Liver (tissue), 9 donors: ENCODE measurements around the gene CDKN2B-AS1. TPM values are rescaled to one million over a fixed set of nuclear protein-coding genes. Genes with fewer than 3 reads are reported as not detected.
A peak's percentile ranks its signal among the peaks of the same experiment; 100 is the strongest.

ENCODE experiments used
- DNase-seq: peaks from one replicate; pipeline ENCODE4 v3.0.0-alpha.2; 2017; ENCODE audit warnings: low spot score
- H3K27ac ChIP-seq, 2 donors: one replicate each; pipeline ENCODE4 v1.7.0; 2013; ENCODE audit warnings: inconsistent platforms in 2 of 2, low read length in 2 of 2, control low read depth in 1 of 2, low read depth in 1 of 2, mild to moderate bottlenecking in 1 of 2
- H3K27me3 ChIP-seq, 4 donors: one replicate each; pipeline versions ENCODE4 v1.6.1 to v1.7.0; 2013; ENCODE audit warnings: low read length in 3 of 4, inconsistent platforms in 1 of 4, mild to moderate bottlenecking in 1 of 4, moderate library complexity in 1 of 4; ENCODE audit not compliant: control insufficient read depth in 4 of 4, insufficient read depth in 4 of 4
- H3K36me3 ChIP-seq, 4 donors: one replicate each; pipeline versions ENCODE4 v1.6.1 to v1.7.0; 2013; ENCODE audit warnings: low read length in 3 of 4, mild to moderate bottlenecking in 3 of 4, low read depth in 1 of 4, moderate library complexity in 1 of 4; ENCODE audit not compliant: control insufficient read depth in 4 of 4, insufficient read depth in 3 of 4
- H3K4me1 ChIP-seq, 4 donors: one replicate each; pipeline versions ENCODE4 v1.6.1 to v1.7.0; 2013; ENCODE audit warnings: low read length in 3 of 4, mild to moderate bottlenecking in 3 of 4, moderate library complexity in 1 of 4; ENCODE audit not compliant: control insufficient read depth in 4 of 4, insufficient read depth in 4 of 4
- H3K4me3 ChIP-seq, 3 donors: one replicate each; pipeline versions ENCODE4 v1.6.1 to v1.7.0; 2013; ENCODE audit warnings: low read length in 3 of 3, control low read depth in 1 of 3, low read depth in 1 of 3, mild to moderate bottlenecking in 1 of 3
- H3K9ac ChIP-seq, 2 donors: one replicate each; pipeline ENCODE4 v1.7.0; 2013; ENCODE audit warnings: low read length in 2 of 2, mild to moderate bottlenecking in 2 of 2, moderate library complexity in 2 of 2, control low read depth in 1 of 2, low read depth in 1 of 2
- H3K9me3 ChIP-seq, 4 donors: one replicate each; pipeline versions ENCODE4 v1.6.1 to v1.7.0; 2013; ENCODE audit warnings: low read length in 3 of 4; ENCODE audit not compliant: control insufficient read depth in 4 of 4
- EGR1 ChIP-seq, 2 donors: IDR thresholded peaks; 2 replicates each; pipeline ENCODE4 v1.6.1; 2016 to 2018; ENCODE audit warnings: antibody characterized with exemption in 2 of 2, low read depth in 2 of 2
- FOXA1 ChIP-seq: IDR thresholded peaks from 2 replicates; pipeline ENCODE4 v1.6.1; 2016; ENCODE audit warnings: antibody characterized with exemption
- FOXA2 ChIP-seq: IDR thresholded peaks from 2 replicates; pipeline ENCODE4 v1.6.1; 2016; ENCODE audit warnings: antibody characterized with exemption
- GABPA ChIP-seq, 2 donors: IDR thresholded peaks in 1 of 2; conservative IDR thresholded peaks in 1 of 2; 2 replicates each; pipeline ENCODE4 v1.6.1; 2016; ENCODE audit warnings: antibody characterized with exemption in 2 of 2, mild to moderate bottlenecking in 1 of 2, moderate library complexity in 1 of 2
- HNF4A ChIP-seq, 2 donors: conservative IDR thresholded peaks; 2 replicates each; pipeline ENCODE4 v1.6.1; 2016; ENCODE audit warnings: antibody characterized with exemption in 2 of 2, mild to moderate bottlenecking in 2 of 2
- HNF4G ChIP-seq: IDR thresholded peaks from 2 replicates; pipeline ENCODE4 v1.6.1; 2016; ENCODE audit warnings: antibody characterized with exemption
- JUND ChIP-seq, 2 donors: IDR thresholded peaks; 2 replicates each; pipeline ENCODE4 v1.6.1; 2016; ENCODE audit warnings: antibody characterized with exemption in 2 of 2
- NR2F2 ChIP-seq: IDR thresholded peaks from 2 replicates; pipeline ENCODE4 v1.6.1; 2016; ENCODE audit warnings: antibody characterized with exemption
- RAD21 ChIP-seq, 2 donors: IDR thresholded peaks; 2 replicates each; pipeline ENCODE4 v1.6.1; 2016; ENCODE audit warnings: antibody characterized with exemption in 2 of 2, mild to moderate bottlenecking in 2 of 2
- RXRA ChIP-seq, 2 donors: IDR thresholded peaks; 2 replicates each; pipeline ENCODE4 v1.6.1; 2017 to 2018; ENCODE audit warnings: antibody characterized with exemption in 2 of 2, mild to moderate bottlenecking in 1 of 2
- TAF1 ChIP-seq: conservative IDR thresholded peaks from 2 replicates; pipeline ENCODE4 v1.6.1; 2016; ENCODE audit warnings: antibody characterized with exemption, mild to moderate bottlenecking
- YY1 ChIP-seq: IDR thresholded peaks from 2 replicates; pipeline ENCODE4 v1.6.1; 2016; ENCODE audit warnings: antibody characterized with exemption, mild to moderate bottlenecking
- WGBS: extraction: QIAGEN DNeasy Blood & Tissue Kit; methylation state at CpG from one replicate; pipeline ENCODE4 v1.1.7; 2013; 5-methylcytosine and 5-hydroxymethylcytosine counted together
- polyA plus RNA-seq, 2 donors: library from polyadenylated mRNA; stranded (reverse) in 1 of 2; unstranded in 1 of 2; fragments of 200-250 nt in 1 of 2; fragments of >200 nt in 1 of 2; fragmentation: Nextera tagmentation in 1 of 2; extraction: Ambion mirVana in 1 of 2; gene quantifications; one replicate each; pipeline versions ENCODE4 v1.2.1 to v1.2.3, GENCODE V29; 2013 to 2015
- total RNA-seq, 2 donors: library from RNA; depleted of rRNA; stranded (reverse); fragments of >200 nt; gene quantifications; one replicate each; pipeline ENCODE4 v1.2.3, GENCODE V29; 2014
- TF ChIP-seq, protein P1 (sequence below): IDR thresholded peaks from 2 replicates; pipeline ENCODE4 v1.6.1; 2016; ENCODE audit warnings: antibody characterized with exemption, mild to moderate bottlenecking
- TF ChIP-seq, protein P2 (sequence below): fragments of 150-350 bp; IDR thresholded peaks from 2 replicates; pipeline ENCODE4 v1.5.1; 2017; ENCODE audit warnings: improper control_type of control experiment, low read depth, low read length; ENCODE audit not compliant: missing input control
- TF ChIP-seq, protein P3 (sequence below): IDR thresholded peaks from 2 replicates; pipeline ENCODE4 v1.6.1; 2016; ENCODE audit warnings: antibody characterized with exemption
- TF ChIP-seq, protein P4 (sequence below): IDR thresholded peaks from 2 replicates; pipeline ENCODE4 v1.6.1; 2016; ENCODE audit warnings: antibody characterized with exemption
- donor health status: healthy.
- donor health status: healthy.
- donor health status: healthy.
- donor health status: healthy.
- donor health status: healthy.

CDKN2B-AS1 gene
- total and polyA plus RNA-seq, 4 donors = 0.08 to 0.42 TPM; not detected in 2

DNA sequence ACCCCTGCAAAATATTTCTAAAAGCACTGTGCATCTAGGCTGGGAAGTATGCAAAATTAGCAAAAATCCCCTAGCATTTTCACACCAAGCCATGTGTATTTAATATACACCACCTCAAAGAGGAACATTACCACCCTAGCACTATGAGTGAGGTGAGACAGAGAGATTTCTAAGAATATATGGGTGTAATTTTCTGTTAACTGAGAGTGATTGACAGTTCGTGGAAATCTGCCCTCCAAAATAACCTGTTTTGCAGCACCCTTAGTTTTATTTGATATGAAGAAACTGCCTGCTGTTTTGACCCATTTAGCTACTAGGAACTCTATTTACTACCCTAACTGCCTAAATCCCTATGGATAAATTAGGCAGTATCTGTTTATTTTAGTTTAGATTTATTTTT, 78.8 kb downstream of the CDKN2B-AS1 start:
- no peak overlapping the region for H3K9ac ChIP-seq
- H3K27me3 ChIP-seq = no peaks in the 10 kb centered on the region
- no peaks in the 10 kb centered on the region for H3K4me1 ChIP-seq
- TF ChIP-seq HNF4G (no peak), YY1 (no peak), RXRA (IDR thresholded peaks at IDR 0.05) (no peak), FOXA2 (no peak), GABPA (IDR thresholded peaks at IDR 0.05 in 1 of 2, conservative IDR thresholded peaks at IDR 0.05 in 1 of 2) (no peak), NR2F2 (no peak), JUND (IDR thresholded peaks at IDR 0.05) (no peak)
- TF ChIP-seq, protein P1, sequence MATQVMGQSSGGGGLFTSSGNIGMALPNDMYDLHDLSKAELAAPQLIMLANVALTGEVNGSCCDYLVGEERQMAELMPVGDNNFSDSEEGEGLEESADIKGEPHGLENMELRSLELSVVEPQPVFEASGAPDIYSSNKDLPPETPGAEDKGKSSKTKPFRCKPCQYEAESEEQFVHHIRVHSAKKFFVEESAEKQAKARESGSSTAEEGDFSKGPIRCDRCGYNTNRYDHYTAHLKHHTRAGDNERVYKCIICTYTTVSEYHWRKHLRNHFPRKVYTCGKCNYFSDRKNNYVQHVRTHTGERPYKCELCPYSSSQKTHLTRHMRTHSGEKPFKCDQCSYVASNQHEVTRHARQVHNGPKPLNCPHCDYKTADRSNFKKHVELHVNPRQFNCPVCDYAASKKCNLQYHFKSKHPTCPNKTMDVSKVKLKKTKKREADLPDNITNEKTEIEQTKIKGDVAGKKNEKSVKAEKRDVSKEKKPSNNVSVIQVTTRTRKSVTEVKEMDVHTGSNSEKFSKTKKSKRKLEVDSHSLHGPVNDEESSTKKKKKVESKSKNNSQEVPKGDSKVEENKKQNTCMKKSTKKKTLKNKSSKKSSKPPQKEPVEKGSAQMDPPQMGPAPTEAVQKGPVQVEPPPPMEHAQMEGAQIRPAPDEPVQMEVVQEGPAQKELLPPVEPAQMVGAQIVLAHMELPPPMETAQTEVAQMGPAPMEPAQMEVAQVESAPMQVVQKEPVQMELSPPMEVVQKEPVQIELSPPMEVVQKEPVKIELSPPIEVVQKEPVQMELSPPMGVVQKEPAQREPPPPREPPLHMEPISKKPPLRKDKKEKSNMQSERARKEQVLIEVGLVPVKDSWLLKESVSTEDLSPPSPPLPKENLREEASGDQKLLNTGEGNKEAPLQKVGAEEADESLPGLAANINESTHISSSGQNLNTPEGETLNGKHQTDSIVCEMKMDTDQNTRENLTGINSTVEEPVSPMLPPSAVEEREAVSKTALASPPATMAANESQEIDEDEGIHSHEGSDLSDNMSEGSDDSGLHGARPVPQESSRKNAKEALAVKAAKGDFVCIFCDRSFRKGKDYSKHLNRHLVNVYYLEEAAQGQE = no peak
- H3K4me3 ChIP-seq = no peak overlapping the region
- no peaks in the 10 kb centered on the region for H3K36me3 ChIP-seq
- no peak overlapping the region for H3K27ac ChIP-seq
- no peaks in the 10 kb centered on the region for H3K9me3 ChIP-seq
- DNase-seq = no peak
- WGBS = 75% methylated on average over 1 of the region's 1 CpG

DNA sequence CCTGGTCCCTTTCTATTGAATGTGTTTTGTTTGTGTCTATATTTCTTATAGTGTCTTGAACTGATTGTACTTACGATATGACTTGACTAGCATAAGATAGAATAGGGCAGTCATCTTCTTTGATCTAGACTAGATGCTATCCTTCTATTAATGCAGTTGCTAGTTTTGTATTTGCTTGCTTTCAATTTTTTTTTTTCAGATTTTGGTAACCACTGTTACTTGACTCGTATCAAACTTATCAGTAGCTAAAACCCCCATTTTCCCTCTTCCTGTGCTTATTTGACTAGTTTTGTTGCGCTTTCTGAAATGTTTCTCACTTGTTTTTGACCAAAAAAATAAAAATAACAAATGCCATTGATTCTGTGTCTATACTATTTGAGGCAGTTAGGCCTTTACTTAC, 83.5 kb downstream of the CDKN2B-AS1 start:
- WGBS = 89% methylated on average over 3 of the region's 3 CpGs
- Histone ChIP-seq H3K9me3 (no peaks in the 10 kb centered on the region), H3K27me3 (no peaks in the 10 kb centered on the region), H3K36me3 (no peaks in the 10 kb centered on the region), H3K9ac (no peak overlapping the region), H3K4me1 (peaks cover 2 to 11% (median 9%) of the 10 kb centered on the region in 4 donors), H3K27ac (no peak overlapping the region), H3K4me3 (no peak overlapping the region)
- TF ChIP-seq, protein P2, sequence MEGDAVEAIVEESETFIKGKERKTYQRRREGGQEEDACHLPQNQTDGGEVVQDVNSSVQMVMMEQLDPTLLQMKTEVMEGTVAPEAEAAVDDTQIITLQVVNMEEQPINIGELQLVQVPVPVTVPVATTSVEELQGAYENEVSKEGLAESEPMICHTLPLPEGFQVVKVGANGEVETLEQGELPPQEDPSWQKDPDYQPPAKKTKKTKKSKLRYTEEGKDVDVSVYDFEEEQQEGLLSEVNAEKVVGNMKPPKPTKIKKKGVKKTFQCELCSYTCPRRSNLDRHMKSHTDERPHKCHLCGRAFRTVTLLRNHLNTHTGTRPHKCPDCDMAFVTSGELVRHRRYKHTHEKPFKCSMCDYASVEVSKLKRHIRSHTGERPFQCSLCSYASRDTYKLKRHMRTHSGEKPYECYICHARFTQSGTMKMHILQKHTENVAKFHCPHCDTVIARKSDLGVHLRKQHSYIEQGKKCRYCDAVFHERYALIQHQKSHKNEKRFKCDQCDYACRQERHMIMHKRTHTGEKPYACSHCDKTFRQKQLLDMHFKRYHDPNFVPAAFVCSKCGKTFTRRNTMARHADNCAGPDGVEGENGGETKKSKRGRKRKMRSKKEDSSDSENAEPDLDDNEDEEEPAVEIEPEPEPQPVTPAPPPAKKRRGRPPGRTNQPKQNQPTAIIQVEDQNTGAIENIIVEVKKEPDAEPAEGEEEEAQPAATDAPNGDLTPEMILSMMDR = no peak
- DNase-seq = no peak

DNA sequence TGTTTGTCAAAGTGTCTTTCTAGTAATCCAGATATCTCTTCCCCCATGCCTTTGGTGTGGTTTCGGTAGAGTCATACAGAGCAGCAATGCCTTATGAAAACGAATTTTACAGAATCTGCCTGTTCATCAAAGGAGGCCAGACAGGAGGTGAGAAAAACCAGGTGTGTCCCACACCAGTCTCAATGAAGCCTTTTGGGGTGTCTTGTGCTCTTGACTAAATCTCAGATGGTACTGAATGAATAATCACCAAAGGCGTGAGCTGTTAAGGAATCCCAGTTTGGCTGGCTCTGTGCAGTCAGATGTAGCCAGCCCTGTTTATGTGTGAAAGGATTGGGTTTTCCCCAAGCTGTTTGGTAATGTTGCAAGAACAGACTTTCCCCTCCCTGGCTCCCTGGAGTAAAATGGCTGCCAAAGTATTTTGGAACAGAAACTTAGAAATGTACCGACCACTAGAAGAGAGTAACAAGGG, 85.3 kb downstream of the CDKN2B-AS1 start:
- Histone ChIP-seq H3K4me1 (peaks cover 2 to 11% (median 9%) of the 10 kb centered on the region in 4 donors), H3K27ac (peak overlapping the region in 1 of 2 donors; percentile 33), H3K4me3 (no peak overlapping the region), H3K9me3 (no peaks in the 10 kb centered on the region), H3K36me3 (no peaks in the 10 kb centered on the region), H3K27me3 (no peaks in the 10 kb centered on the region), H3K9ac (no peak overlapping the region)
- no peak for DNase-seq
- 43% methylated on average over 4 of the region's 4 CpGs for WGBS
- no peak for TF ChIP-seq GABPA (IDR thresholded peaks at IDR 0.05 in 1 of 2, conservative IDR thresholded peaks at IDR 0.05 in 1 of 2)
- no peak for TF ChIP-seq FOXA1
- TF ChIP-seq HNF4A (conservative IDR thresholded peaks at IDR 0.05) = peak; percentile 76 to 78
- peak in 1 of 2 donors; percentile 22 for TF ChIP-seq JUND (IDR thresholded peaks at IDR 0.05)
- no peak for TF ChIP-seq EGR1 (IDR thresholded peaks at IDR 0.05; ENCODE audit: low read depth in 2 of 2)
- no peak for TF ChIP-seq RXRA (IDR thresholded peaks at IDR 0.05)
- TF ChIP-seq, protein P3, sequence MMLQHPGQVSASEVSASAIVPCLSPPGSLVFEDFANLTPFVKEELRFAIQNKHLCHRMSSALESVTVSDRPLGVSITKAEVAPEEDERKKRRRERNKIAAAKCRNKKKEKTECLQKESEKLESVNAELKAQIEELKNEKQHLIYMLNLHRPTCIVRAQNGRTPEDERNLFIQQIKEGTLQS = no peak
- TF ChIP-seq, protein P2 = no peak
- TF ChIP-seq, protein P4, sequence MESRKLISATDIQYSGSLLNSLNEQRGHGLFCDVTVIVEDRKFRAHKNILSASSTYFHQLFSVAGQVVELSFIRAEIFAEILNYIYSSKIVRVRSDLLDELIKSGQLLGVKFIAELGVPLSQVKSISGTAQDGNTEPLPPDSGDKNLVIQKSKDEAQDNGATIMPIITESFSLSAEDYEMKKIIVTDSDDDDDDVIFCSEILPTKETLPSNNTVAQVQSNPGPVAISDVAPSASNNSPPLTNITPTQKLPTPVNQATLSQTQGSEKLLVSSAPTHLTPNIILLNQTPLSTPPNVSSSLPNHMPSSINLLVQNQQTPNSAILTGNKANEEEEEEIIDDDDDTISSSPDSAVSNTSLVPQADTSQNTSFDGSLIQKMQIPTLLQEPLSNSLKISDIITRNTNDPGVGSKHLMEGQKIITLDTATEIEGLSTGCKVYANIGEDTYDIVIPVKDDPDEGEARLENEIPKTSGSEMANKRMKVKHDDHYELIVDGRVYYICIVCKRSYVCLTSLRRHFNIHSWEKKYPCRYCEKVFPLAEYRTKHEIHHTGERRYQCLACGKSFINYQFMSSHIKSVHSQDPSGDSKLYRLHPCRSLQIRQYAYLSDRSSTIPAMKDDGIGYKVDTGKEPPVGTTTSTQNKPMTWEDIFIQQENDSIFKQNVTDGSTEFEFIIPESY = no peak
- TF ChIP-seq TAF1 = no peak
- no peak for TF ChIP-seq RAD21 (IDR thresholded peaks at IDR 0.05)
- TF ChIP-seq YY1 = peak; percentile 93
